ENCODE results near the gene NF2. TPM values are rescaled to one million over a fixed set of nuclear protein-coding genes. Genes with fewer than 3 reads are reported as not detected.

NF2 gene
- polyA plus RNA-seq, 5 donors, result 19.9 to 25.3 (median 22.7) TPM

GRCh38 chr22:29663180-29663821 is 59.9 kb downstream of the NF2 start:
- DNase-seq, result no peak

- DNase-seq, result no peak
Observed at GRCh38 chr22:29665486-29665885, 62.1 kb downstream of the NF2 start.

GRCh38 chr22:29668673-29669072 is 65.2 kb downstream of the NF2 start:
- DNase-seq, result no peak

- DNase-seq, result no peak
Observed at GRCh38 chr22:29670626-29671025, 67.2 kb downstream of the NF2 start.

GRCh38 chr22:29673361-29674066 is 70.1 kb downstream of the NF2 start:
- DNase-seq, result no peak

GRCh38 chr22:29674121-29674520 is 70.7 kb downstream of the NF2 start:
- DNase-seq, result no peak

- DNase-seq, result no peak
Observed at GRCh38 chr22:29679316-29679715, 75.9 kb downstream of the NF2 start.

GRCh38 chr22:29683536-29683935 is 80.1 kb downstream of the NF2 start:
- no peak for DNase-seq

GRCh38 chr22:29684244-29684643 is 80.8 kb downstream of the NF2 start:
- DNase-seq, result no peak

- no peak for DNase-seq
Observed at GRCh38 chr22:29689206-29689879, 85.9 kb downstream of the NF2 start.

- peak; percentile 34 to 50 for DNase-seq
Observed at GRCh38 chr22:29689880-29690213, 86.4 kb downstream of the NF2 start.

GRCh38 chr22:29690476-29690875 is 87.0 kb downstream of the NF2 start:
- DNase-seq, result no peak

- no peak for DNase-seq
Observed at GRCh38 chr22:29691636-29692326, 88.3 kb downstream of the NF2 start.

GRCh38 chr22:29692327-29692640 is 88.9 kb downstream of the NF2 start:
- no peak for DNase-seq

GRCh38 chr22:29693161-29693560 is 89.7 kb downstream of the NF2 start:
- no peak for DNase-seq

GRCh38 chr22:29693671-29694070 is 90.2 kb downstream of the NF2 start:
- no peak for DNase-seq

GRCh38 chr22:29695129-29695926 is 91.9 kb downstream of the NF2 start:
- DNase-seq, result no peak

GRCh38 chr22:29697853-29698598 is 94.6 kb downstream of the NF2 start:
- no peak for DNase-seq

- DNase-seq, result no peak
Observed at GRCh38 chr22:29700206-29700899, 96.9 kb downstream of the NF2 start.

GRCh38 chr22:29700900-29701154 is 97.4 kb downstream of the NF2 start:
- DNase-seq, result no peak
